Measurements from ENCODE around the gene B3GALT6.

The B3GALT6 gene

GRCh38 chr1:1196431-1197187 lies 35.4 kb upstream of the B3GALT6 start:
- peaks cover 18% of the 10 kb centered on the region for H3K27me3 ChIP-seq (ENCODE audit: insufficient read depth, poor library complexity, severe bottlenecking)
- TF ChIP-seq GABPA (IDR thresholded peaks at IDR 0.05; ENCODE audit: low read depth) (no peak), REST (IDR thresholded peaks at IDR 0.05; ENCODE audit: insufficient replicate concordance, low read depth) (no peak), CTCF (IDR thresholded peaks at IDR 0.05; ENCODE audit: insufficient read depth, low read length) (no peak), POLR2AphosphoS5 (IDR thresholded peaks at IDR 0.05; ENCODE audit: low read depth) (no peak), SPI1 (IDR thresholded peaks at IDR 0.05; ENCODE audit: borderline replicate concordance, low read depth) (no peak)
- no peak overlapping the region for H3K27ac ChIP-seq (replicated peaks)
- no peak for DNase-seq (ENCODE audit: low read depth in 1 of 2, low spot score in 1 of 2)
- H3K4me3 ChIP-seq (replicated peaks; ENCODE audit: insufficient read depth, low read length) = no peak overlapping the region

GRCh38 chr1:1197188-1197500 lies 34.9 kb upstream of the B3GALT6 start:
- no peak overlapping the region for H3K4me3 ChIP-seq (replicated peaks; ENCODE audit: insufficient read depth, low read length)
- no peak for TF ChIP-seq POLR2AphosphoS5 (IDR thresholded peaks at IDR 0.05; ENCODE audit: low read depth)
- no peak for TF ChIP-seq REST (IDR thresholded peaks at IDR 0.05; ENCODE audit: insufficient replicate concordance, low read depth)
- no peak for TF ChIP-seq GABPA (IDR thresholded peaks at IDR 0.05; ENCODE audit: low read depth)
- no peak for TF ChIP-seq SPI1 (IDR thresholded peaks at IDR 0.05; ENCODE audit: borderline replicate concordance, low read depth)
- no peak for TF ChIP-seq CTCF (IDR thresholded peaks at IDR 0.05; ENCODE audit: insufficient read depth, low read length)
- no peak overlapping the region for H3K27ac ChIP-seq (replicated peaks)
- H3K27me3 ChIP-seq (ENCODE audit: insufficient read depth, poor library complexity, severe bottlenecking) = peaks cover 18% of the 10 kb centered on the region
- no peak for DNase-seq (ENCODE audit: low read depth in 1 of 2, low spot score in 1 of 2)

- no peak overlapping the region for H3K4me3 ChIP-seq (replicated peaks; ENCODE audit: insufficient read depth, low read length)
- DNase-seq (ENCODE audit: low read depth in 1 of 2, low spot score in 1 of 2) = no peak
- no peak overlapping the region for H3K27ac ChIP-seq (replicated peaks)
- TF ChIP-seq POLR2AphosphoS5 (IDR thresholded peaks at IDR 0.05; ENCODE audit: low read depth) (no peak), CTCF (IDR thresholded peaks at IDR 0.05; ENCODE audit: insufficient read depth, low read length) (no peak), SPI1 (IDR thresholded peaks at IDR 0.05; ENCODE audit: borderline replicate concordance, low read depth) (no peak), GABPA (IDR thresholded peaks at IDR 0.05; ENCODE audit: low read depth) (no peak), REST (IDR thresholded peaks at IDR 0.05; ENCODE audit: insufficient replicate concordance, low read depth) (no peak)
- peaks cover 19% of the 10 kb centered on the region for H3K27me3 ChIP-seq (ENCODE audit: insufficient read depth, poor library complexity, severe bottlenecking)
Measured at GRCh38 chr1:1197551-1198422, 34.2 kb upstream of the B3GALT6 start.

Measured in HL-60 (cell line).